Small intestine (tissue), 7 donors: ENCODE data around the gene NR2C2. TPM values are rescaled to one million over a fixed set of nuclear protein-coding genes. Genes with fewer than 3 reads are reported as not detected.

ENCODE experiments used
- DNase-seq, 2 donors: peaks; one replicate each; pipeline versions ENCODE4 v3.0.0 to v3.0.0-alpha.2; 2013
- FAIRE-seq: peaks from 2 replicates; lab custom pipeline; 2012; peaks lifted over from hg19 to GRCh38; lab: Jason Lieb, UNC
- H3K27ac ChIP-seq, 3 donors: one replicate each; pipeline ENCODE4 v1.5.1; 2013; ENCODE audit warnings: low read length in 2 of 3, mild to moderate bottlenecking in 2 of 3, control low read depth in 1 of 3, inconsistent platforms in 1 of 3, low read depth in 1 of 3, moderate library complexity in 1 of 3
- H3K27me3 ChIP-seq, 3 donors: one replicate each; pipeline ENCODE4 v1.6.1; 2013; ENCODE audit warnings: low read length in 3 of 3, inconsistent platforms in 1 of 3; ENCODE audit not compliant: control insufficient read depth in 3 of 3, insufficient read depth in 3 of 3
- H3K36me3 ChIP-seq, 3 donors: one replicate each; pipeline ENCODE4 v1.6.1; 2013; ENCODE audit warnings: low read length in 3 of 3, inconsistent platforms in 1 of 3, low read depth in 1 of 3, mild to moderate bottlenecking in 1 of 3, moderate library complexity in 1 of 3; ENCODE audit not compliant: control insufficient read depth in 3 of 3, insufficient read depth in 2 of 3
- H3K4me1 ChIP-seq, 3 donors: one replicate each; pipeline ENCODE4 v1.6.1; 2013; ENCODE audit warnings: low read length in 2 of 3, inconsistent platforms in 1 of 3, low read depth in 1 of 3, mild to moderate bottlenecking in 1 of 3, moderate library complexity in 1 of 3; ENCODE audit not compliant: control insufficient read depth in 3 of 3, insufficient read depth in 2 of 3
- H3K4me3 ChIP-seq, 3 donors: one replicate each; pipeline ENCODE4 v1.5.1; 2013; ENCODE audit warnings: low read length in 3 of 3, control low read depth in 1 of 3, inconsistent platforms in 1 of 3, low read depth in 1 of 3, mild to moderate bottlenecking in 1 of 3, moderate library complexity in 1 of 3
- H3K9me3 ChIP-seq, 2 donors: one replicate each; pipeline ENCODE4 v1.6.1; 2013; ENCODE audit warnings: low read depth in 1 of 2, low read length in 1 of 2; ENCODE audit not compliant: control insufficient read depth in 2 of 2, insufficient read depth in 1 of 2
- WGBS, 3 donors: extraction: QIAGEN DNeasy Blood & Tissue Kit; methylation state at CpG; one replicate each; pipeline ENCODE4 v1.1.7; 2013; 5-methylcytosine and 5-hydroxymethylcytosine counted together
- polyA plus RNA-seq, 4 donors: library from polyadenylated mRNA; stranded (reverse) in 3 of 4; unstranded in 1 of 4; fragments of 200-250 nt in 3 of 4; fragments of 120-200 nt in 1 of 4; gene quantifications; one replicate each; pipeline versions ENCODE4 v1.2.1 to v1.2.3, GENCODE V29; 2013
- donor health status: healthy with polysubstance abuse.
- donor health status: control.
- donor health status: control.
- donor health status: Bipolar disorder and iron deficiency.
- donor health status: healthy.

NR2C2 gene
- polyA plus RNA-seq, 4 donors = 7.8 to 40.4 (median 10.1) TPM

GRCh38 chr3:15065550-15066007 is 118.2 kb downstream of the NR2C2 start:
- H3K27me3 ChIP-seq = no peaks in the 10 kb centered on the region
- peaks cover 0 to 6% (median 0%) of the 10 kb centered on the region in 3 donors for H3K36me3 ChIP-seq
- no peaks in the 10 kb centered on the region for H3K9me3 ChIP-seq
- WGBS, 3 donors = 52 to 60% (median 57%) methylated on average over 16 of the region's 16 CpGs
- H3K4me1 ChIP-seq = peaks cover 0 to 11% (median 8%) of the 10 kb centered on the region in 3 donors
- FAIRE-seq (no peak), DNase-seq (no peak)
- peak overlapping the region in 2 of 3 donors; percentile 78 to 87 for H3K4me3 ChIP-seq
- no peak overlapping the region for H3K27ac ChIP-seq

- Histone ChIP-seq H3K36me3 (peaks cover 0 to 3% (median 0%) of the 10 kb centered on the region in 3 donors), H3K27me3 (no peaks in the 10 kb centered on the region), H3K4me3 (no peak overlapping the region), H3K4me1 (peaks cover 0 to 11% (median 8%) of the 10 kb centered on the region in 3 donors), H3K27ac (no peak overlapping the region), H3K9me3 (no peaks in the 10 kb centered on the region)
- DNase-seq (no peak), FAIRE-seq (no peak)
- 94 to 97% (median 96%) methylated on average over 3 of the region's 3 CpGs for WGBS, 3 donors
These were observed 119.1 kb downstream of the NR2C2 start for GRCh38 chr3:15066467-15066866.

- FAIRE-seq = no peak
These were observed 122.1 kb downstream of the NR2C2 start for GRCh38 chr3:15069441-15069840.

GRCh38 chr3:15071699-15072098 is 124.3 kb downstream of the NR2C2 start:
- WGBS, 3 donors = 80 to 96% (median 90%) methylated on average over 2 of the region's 2 CpGs
- Histone ChIP-seq H3K4me1 (no peaks in the 10 kb centered on the region), H3K4me3 (no peak overlapping the region), H3K9me3 (no peaks in the 10 kb centered on the region), H3K27me3 (no peaks in the 10 kb centered on the region), H3K27ac (no peak overlapping the region), H3K36me3 (peaks cover 10 to 33% (median 26%) of the 10 kb centered on the region in 3 donors)
- FAIRE-seq (no peak), DNase-seq (no peak)

More at GRCh38 chr3:15069441-15069840, 122.1 kb downstream of the NR2C2 start:
- WGBS, 3 donors = 89 to 100% (median 95%) methylated on average over 1 of the region's 1 CpG
- DNase-seq = no peak
- Histone ChIP-seq H3K9me3 (no peaks in the 10 kb centered on the region), H3K4me3 (no peak overlapping the region), H3K27ac (no peak overlapping the region), H3K36me3 (peaks cover 5 to 23% (median 15%) of the 10 kb centered on the region in 3 donors), H3K4me1 (no peaks in the 10 kb centered on the region), H3K27me3 (no peaks in the 10 kb centered on the region)

- H3K27ac ChIP-seq = no peak overlapping the region
- H3K4me3 ChIP-seq = no peak overlapping the region
- peaks cover 18 to 48% (median 37%) of the 10 kb centered on the region in 3 donors for H3K36me3 ChIP-seq
- no peaks in the 10 kb centered on the region for H3K9me3 ChIP-seq
- no peaks in the 10 kb centered on the region for H3K4me1 ChIP-seq
- no peak for FAIRE-seq
- DNase-seq = no peak
- 94 to 96% (median 95%) methylated on average over 19 of the region's 19 CpGs for WGBS, 3 donors
- no peaks in the 10 kb centered on the region for H3K27me3 ChIP-seq
These were observed 127.1 kb downstream of the NR2C2 start for GRCh38 chr3:15074500-15074899.

- 72 to 82% (median 77%) methylated on average over 3 of the region's 3 CpGs for WGBS, 3 donors
- Histone ChIP-seq H3K9me3 (no peaks in the 10 kb centered on the region), H3K4me3 (no peak overlapping the region), H3K4me1 (no peaks in the 10 kb centered on the region), H3K27me3 (no peaks in the 10 kb centered on the region), H3K27ac (no peak overlapping the region), H3K36me3 (peaks cover 29 to 64% (median 36%) of the 10 kb centered on the region in 3 donors)
- DNase-seq = no peak
- FAIRE-seq = no peak
These were observed 131.7 kb downstream of the NR2C2 start for GRCh38 chr3:15079091-15079490.

GRCh38 chr3:15081960-15082664 is 134.7 kb downstream of the NR2C2 start:
- Histone ChIP-seq H3K9me3 (no peaks in the 10 kb centered on the region), H3K36me3 (peaks cover 24 to 57% (median 37%) of the 10 kb centered on the region in 3 donors), H3K4me3 (no peak overlapping the region), H3K4me1 (no peaks in the 10 kb centered on the region), H3K27ac (no peak overlapping the region), H3K27me3 (no peaks in the 10 kb centered on the region)
- FAIRE-seq (no peak), DNase-seq (no peak)
- 91 to 94% (median 91%) methylated on average over 13 of the region's 13 CpGs for WGBS, 3 donors

GRCh38 chr3:15083252-15083651 is 135.9 kb downstream of the NR2C2 start:
- Histone ChIP-seq H3K36me3 (peaks cover 18 to 56% (median 30%) of the 10 kb centered on the region in 3 donors), H3K4me1 (no peaks in the 10 kb centered on the region), H3K27me3 (no peaks in the 10 kb centered on the region), H3K4me3 (no peak overlapping the region), H3K9me3 (no peaks in the 10 kb centered on the region), H3K27ac (no peak overlapping the region)
- WGBS, 3 donors = 60 to 92% (median 91%) methylated on average over 1 of the region's 1 CpG
- FAIRE-seq (no peak), DNase-seq (no peak)
